ENCODE data around the gene HNF1B.

Gene HNF1B

GRCh38 chr17:37761059-37761458 is 16.2 kb upstream of the HNF1B start:
- DNase-seq, result no peak

GRCh38 chr17:37759014-37759637 is 14.3 kb upstream of the HNF1B start:
- no peak for DNase-seq

DNA sequence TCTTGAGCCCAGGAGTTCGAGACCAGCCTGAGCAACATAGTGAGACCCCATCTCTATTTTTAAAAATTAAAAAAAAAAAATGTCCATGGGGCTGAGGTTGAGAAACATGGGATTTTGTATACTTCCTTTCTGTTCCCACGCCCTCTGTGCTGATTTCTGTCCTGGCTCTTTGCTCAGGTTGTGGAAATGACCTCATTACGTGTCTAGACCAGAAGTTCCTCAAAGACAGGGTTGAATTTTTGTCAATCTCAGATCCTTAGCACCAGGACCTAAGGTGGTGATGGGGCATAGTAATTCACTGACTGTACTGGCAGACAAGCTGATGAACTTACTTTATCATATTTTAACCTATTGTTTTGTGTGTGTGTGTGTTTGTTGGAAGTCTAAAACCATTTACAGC is 11.2 kb upstream of the HNF1B start:
- no peak for DNase-seq

- DNase-seq, result no peak
Measured at GRCh38 chr17:37755455-37755854, 10.6 kb upstream of the HNF1B start.

DNA sequence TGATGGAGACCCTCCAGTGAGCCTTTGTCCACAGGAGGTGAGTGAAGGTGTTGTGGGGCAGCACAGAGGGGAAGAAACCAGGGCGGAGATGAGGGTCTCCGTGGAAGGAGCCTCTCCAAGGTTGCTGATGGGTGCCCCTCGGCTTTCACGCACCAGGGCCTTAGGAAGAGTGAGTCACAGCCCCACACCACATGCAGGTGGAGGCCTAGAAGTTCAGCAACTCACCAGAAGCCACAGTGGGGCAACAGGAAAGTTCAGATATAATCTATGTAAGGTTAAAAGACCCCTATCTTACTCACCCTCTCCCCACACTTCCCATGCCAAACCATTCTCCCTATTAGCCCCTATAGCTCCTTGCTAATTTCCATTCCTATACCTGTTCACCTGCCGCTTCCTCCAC is 9.5 kb upstream of the HNF1B start:
- DNase-seq, result no peak

DNA sequence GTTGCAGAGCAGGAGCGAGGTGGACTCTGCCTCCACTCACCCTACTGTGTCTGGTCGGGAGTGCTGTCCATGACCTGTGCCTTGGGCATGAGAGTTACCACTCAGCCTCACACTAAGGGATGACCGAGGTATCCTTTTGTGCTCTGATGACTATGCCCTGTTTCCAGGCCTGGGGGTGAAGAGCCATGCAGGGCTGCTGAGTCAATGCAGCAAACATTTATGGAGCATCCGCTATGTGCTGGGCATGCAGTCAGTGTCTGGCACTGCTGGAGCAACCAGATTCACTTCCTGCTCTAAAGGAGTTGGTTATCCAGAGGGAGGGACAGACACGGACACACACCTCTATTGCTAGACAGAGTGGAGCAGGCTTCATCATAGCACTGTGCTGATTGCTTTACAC is 7.6 kb upstream of the HNF1B start:
- no peak for DNase-seq

GRCh38 chr17:37750768-37751475 is 6.1 kb upstream of the HNF1B start:
- no peak for DNase-seq

DNA sequence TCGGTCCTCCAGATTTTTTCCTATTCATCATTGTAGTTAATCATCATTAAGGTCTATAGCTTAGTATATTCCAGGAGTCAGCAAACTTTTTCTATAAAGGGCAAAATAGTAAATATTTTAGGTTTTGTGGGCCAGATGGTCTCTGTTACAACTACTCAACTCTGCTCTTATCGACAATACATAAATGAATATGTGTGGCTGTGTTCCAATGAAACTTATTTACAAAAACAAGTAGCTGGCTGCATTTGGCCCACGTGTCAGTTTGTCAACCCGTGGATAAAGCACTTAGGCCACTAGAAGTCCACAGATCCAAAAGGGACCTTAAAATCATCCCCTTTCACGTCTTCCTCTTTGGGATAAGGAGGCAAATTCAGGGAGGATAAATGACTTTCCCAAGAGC is 5.4 kb upstream of the HNF1B start:
- no peak for DNase-seq

DNA sequence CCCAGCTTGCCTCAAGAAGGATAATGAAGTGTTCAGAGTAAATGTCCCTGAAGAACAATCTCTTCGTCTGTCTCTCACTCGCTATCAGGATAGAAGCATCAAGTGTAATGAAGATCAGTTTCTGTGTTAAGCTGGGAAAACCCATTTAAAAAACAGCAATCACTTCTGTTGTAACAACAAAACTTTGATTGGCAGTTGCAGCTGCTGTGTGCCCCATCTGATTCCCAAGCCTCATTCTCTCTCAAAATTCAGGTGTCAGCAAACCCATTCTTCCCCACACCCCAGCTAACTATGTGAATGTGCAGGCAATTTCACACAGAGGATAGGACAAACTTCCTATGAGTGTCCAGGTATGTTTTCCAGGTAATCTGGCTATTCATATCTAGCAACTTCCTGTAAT is 2.4 kb upstream of the HNF1B start:
- no peak for DNase-seq

GRCh38 chr17:37746617-37747016 is 1.8 kb upstream of the HNF1B start:
- no peak for DNase-seq

GRCh38 chr17:37745801-37746426 is 1.1 kb upstream of the HNF1B start:
- DNase-seq, result no peak

- no peak for DNase-seq
Measured at GRCh38 chr17:37744633-37744927, 279 bp downstream of the HNF1B start.

DNA sequence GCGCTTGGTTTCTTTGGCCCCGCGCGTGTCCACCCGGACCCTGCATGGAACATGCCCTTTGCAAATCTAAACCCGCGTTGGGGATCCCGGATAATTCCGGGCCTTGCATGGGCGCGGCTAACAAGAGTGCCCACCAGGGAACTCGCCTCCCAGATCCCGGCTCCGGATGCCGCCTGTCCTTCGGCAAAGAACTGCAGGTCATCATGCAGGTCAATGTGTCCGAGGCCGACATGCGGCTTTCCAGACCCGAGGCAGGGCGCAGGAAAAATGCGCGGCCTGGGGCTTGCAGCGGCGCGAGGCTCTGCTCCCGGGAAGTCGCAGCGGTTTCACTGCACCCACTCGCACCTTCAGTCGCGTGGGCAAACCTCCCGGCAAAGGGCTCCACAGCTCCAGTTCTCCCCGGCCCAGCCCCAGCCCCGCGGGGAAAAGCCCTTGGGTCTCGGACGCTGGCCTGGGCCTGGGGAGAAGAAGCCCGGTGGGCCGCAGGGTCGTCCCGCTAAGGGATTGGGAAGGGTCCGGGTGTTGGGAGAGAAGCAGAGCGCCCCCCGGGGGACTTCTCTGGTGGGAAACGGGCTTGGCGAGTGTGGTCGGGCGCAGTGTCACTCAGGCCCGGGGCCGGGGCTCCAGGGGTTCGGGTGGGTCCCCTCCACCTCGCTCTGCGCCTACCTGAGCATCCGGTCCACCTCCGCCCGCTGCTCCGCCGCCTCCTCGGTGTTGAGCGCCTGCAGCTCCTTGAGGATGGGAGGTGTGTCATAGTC is 805 bp downstream of the HNF1B start:
- no peak for DNase-seq

- DNase-seq, result no peak
Measured at GRCh38 chr17:37743612-37743874, 1.3 kb downstream of the HNF1B start.

DNA sequence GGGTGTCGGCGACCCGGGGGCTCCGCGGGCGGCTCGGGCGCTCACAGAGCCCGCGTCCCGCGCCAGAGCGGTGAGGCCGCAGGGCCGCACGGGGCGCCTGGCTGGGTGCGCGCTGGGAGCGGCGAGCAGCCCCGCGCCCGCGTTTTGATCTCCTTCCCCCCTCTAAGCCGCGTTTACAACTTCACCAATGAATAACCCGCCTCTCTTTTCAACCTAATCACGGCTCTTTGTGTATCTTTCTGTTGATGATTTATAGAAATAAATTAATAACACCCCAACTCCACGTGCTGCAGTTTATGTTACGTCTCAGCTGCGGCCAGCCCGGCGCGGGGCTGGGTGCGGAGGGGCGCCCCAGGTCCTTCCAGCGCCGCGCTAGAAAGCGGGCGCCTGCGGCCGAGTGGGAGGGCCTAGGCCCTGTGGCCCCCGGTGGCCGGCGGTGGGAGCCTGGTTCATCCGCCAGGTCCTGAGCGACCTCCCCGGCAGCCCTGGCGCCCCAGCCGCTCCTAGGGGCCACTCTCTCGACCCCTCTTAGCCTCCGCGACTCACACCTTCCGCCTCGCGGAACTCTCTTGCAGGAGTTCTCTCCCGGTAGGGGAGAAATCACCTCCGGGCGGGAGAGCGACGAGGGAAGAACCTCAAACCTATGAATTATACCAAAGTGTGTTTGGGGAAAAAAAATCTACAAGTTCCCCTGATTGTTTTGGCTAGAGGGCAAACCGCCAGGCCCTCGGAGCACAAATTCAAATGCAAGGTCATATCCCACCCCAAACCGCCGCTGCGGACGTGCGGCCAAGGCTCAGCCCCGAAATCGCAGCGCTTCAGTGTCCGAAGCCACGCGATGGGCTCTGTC is 1.9 kb downstream of the HNF1B start:
- no peak for DNase-seq

DNA sequence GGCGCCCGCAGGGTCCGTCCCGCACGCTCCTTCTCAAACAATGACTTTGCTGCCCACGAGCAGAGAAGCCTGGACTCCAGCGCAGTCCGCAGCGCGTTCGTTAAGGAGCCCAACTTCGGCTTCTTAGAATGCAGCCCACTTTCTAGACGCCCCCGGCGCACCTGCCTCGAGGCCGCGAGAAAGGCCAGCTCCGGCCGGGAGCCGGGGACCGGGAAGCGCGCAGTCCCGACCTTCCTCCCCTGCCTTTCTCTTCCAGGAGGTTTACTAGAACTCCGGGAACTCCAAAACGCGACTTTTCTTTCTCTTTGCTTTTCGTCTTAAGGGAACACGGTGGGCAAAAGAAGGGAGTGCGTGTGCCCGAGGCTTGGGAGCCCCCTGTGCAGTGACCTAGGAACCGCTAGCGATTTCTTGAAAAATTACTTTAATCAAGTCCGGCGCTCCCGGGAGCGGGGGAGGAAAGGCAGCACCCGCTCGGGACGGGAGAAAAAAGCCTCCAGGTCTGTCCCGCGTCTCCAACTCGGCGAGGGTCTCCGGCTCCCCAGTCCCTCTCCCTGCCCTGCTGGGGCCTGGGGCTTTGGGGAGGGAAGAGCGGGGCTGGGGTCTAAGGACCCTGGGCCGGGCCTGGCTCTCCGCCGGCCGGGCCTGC is 2.6 kb downstream of the HNF1B start:
- peak; percentile 13 for DNase-seq

GRCh38 chr17:37741341-37742115 is 3.3 kb downstream of the HNF1B start:
- DNase-seq, result no peak

DNA sequence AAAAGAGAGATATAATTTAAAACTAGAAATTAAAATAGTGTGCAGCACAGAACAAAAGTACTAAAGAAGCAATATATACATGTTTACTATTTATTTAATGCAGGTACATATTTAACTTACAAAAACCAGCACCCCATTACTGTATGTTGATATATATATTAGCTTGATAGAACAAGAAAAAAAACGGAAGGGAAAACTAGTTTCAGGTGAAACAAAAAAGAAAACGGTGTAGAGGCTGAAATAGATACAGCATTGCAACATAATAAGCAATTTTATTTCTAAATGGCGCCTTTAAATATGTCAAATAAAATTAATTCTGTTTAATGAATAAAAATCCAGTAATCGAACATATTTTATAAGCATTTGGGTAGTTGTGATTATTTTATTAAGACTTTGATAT is 3.9 kb downstream of the HNF1B start:
- no peak for DNase-seq

GRCh38 chr17:37737971-37738370 is 6.9 kb downstream of the HNF1B start:
- no peak for DNase-seq

DNA sequence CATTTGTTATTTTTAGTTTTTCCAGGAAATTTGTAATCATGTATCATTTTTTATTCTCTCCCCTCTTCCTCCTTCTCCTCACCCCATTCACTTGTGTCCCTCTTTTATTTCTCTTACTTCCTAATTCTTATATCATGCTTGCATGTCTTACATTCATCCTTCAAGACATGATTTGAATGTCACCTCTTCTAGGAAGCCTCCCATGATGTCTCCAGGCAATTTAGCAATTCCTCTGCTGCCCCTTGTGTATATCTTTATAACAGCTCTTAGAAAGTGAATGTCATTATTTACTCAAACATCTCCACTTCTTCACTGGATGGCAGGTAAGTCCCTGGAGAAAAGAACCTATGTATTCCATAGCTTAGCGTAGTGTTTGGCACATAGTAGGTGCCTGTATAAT is 7.8 kb downstream of the HNF1B start:
- DNase-seq, result no peak

GRCh38 chr17:37736428-37736827 is 8.4 kb downstream of the HNF1B start:
- no peak for DNase-seq

GRCh38 chr17:37735165-37735564 is 9.7 kb downstream of the HNF1B start:
- DNase-seq, result no peak
